GM23338 (cell line): ENCODE data around the gene CIAO3.

Experiments used
- ETS1 ChIP-seq: IDR thresholded peaks from 2 replicates; pipeline ENCODE4 v1.6.1; 2016; ENCODE audit warnings: antibody characterized with exemption
- EZH2 ChIP-seq: fragments of 200-600 bp; sonication (generic); IDR thresholded peaks from one replicate; pipeline ENCODE4 v1.8.0; 2017; ENCODE audit warnings: antibody characterized with exemption, mild to moderate bottlenecking, low read depth; ENCODE audit not compliant: unreplicated experiment
- TF ChIP-seq, protein P1 (sequence below), 2 experiments: fragments of 200-600 bp in 1 of 2; sonication (generic) in 1 of 2; conservative IDR thresholded peaks; 2 replicates each; pipeline versions ENCODE4 v1.5.1 to v1.6.1; 2016 to 2017; ENCODE audit warnings: antibody characterized with exemption in 2 of 2, low read depth in 2 of 2, mild to moderate bottlenecking in 2 of 2, moderate library complexity in 1 of 2

- TF ChIP-seq, protein P1, sequence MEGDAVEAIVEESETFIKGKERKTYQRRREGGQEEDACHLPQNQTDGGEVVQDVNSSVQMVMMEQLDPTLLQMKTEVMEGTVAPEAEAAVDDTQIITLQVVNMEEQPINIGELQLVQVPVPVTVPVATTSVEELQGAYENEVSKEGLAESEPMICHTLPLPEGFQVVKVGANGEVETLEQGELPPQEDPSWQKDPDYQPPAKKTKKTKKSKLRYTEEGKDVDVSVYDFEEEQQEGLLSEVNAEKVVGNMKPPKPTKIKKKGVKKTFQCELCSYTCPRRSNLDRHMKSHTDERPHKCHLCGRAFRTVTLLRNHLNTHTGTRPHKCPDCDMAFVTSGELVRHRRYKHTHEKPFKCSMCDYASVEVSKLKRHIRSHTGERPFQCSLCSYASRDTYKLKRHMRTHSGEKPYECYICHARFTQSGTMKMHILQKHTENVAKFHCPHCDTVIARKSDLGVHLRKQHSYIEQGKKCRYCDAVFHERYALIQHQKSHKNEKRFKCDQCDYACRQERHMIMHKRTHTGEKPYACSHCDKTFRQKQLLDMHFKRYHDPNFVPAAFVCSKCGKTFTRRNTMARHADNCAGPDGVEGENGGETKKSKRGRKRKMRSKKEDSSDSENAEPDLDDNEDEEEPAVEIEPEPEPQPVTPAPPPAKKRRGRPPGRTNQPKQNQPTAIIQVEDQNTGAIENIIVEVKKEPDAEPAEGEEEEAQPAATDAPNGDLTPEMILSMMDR (conservative IDR thresholded peaks at IDR 0.05; ENCODE audit: low read depth in 2 of 2): no peak
- TF ChIP-seq EZH2 (no peak), ETS1 (no peak)
Measured at GRCh38 chr16:716768-717325, 23.9 kb downstream of the CIAO3 start.
